ENCODE measurements around the gene LRRN4.

LRRN4 gene

GRCh38 chr20:6029538-6029937 is 24.3 kb downstream of the LRRN4 start:
- ATAC-seq, result no peak

GRCh38 chr20:6028818-6029217 is 25.0 kb downstream of the LRRN4 start:
- no peak for ATAC-seq

- ATAC-seq, result peak in 1 of 2 donors; percentile 41
These were observed 27.8 kb downstream of the LRRN4 start for GRCh38 chr20:6026051-6026450.

- ATAC-seq, result no peak
These were observed 29.1 kb downstream of the LRRN4 start for GRCh38 chr20:6024768-6025167.

- ATAC-seq, result no peak
These were observed 36.0 kb downstream of the LRRN4 start for GRCh38 chr20:6017880-6018279.

GRCh38 chr20:6017467-6017866 is 36.4 kb downstream of the LRRN4 start:
- no peak for ATAC-seq

- no peak for ATAC-seq
These were observed 38.9 kb downstream of the LRRN4 start for GRCh38 chr20:6014957-6015356.

GRCh38 chr20:6014017-6014416 is 39.8 kb downstream of the LRRN4 start:
- ATAC-seq, result no peak

- no peak for ATAC-seq
These were observed 41.7 kb downstream of the LRRN4 start for GRCh38 chr20:6012179-6012578.

GRCh38 chr20:6008254-6008653 is 45.6 kb downstream of the LRRN4 start:
- no peak for ATAC-seq

- ATAC-seq, result no peak
These were observed 46.2 kb downstream of the LRRN4 start for GRCh38 chr20:6007529-6008103.

- no peak for ATAC-seq
These were observed 46.7 kb downstream of the LRRN4 start for GRCh38 chr20:6007094-6007528.

GRCh38 chr20:6006603-6006949 is 47.3 kb downstream of the LRRN4 start:
- ATAC-seq, result no peak

GRCh38 chr20:6000871-6001270 is 53.0 kb downstream of the LRRN4 start:
- no peak for ATAC-seq

- ATAC-seq, result no peak
These were observed 54.1 kb downstream of the LRRN4 start for GRCh38 chr20:5999783-6000182.

- ATAC-seq, result peak; percentile 51 to 78
These were observed 57.1 kb downstream of the LRRN4 start for GRCh38 chr20:5996765-5997164.

- no peak for ATAC-seq
These were observed 62.0 kb downstream of the LRRN4 start for GRCh38 chr20:5991623-5992441.

- ATAC-seq, result no peak
These were observed 62.9 kb downstream of the LRRN4 start for GRCh38 chr20:5990946-5991345.

All from activated CD4-positive, CD25-positive, alpha-beta regulatory T cell treated with anti-CD3 and anti-CD28 coated beads, Interleukin-2, amount 50 U/mL, for 24 hours (primary cell).